CD4-positive, alpha-beta T cell treated with Interleukin-1 beta for 1 hour (primary cell): ENCODE results near the gene CBL.
A peak's percentile ranks its signal among the peaks of the same experiment; 100 is the strongest.

Experiments used
- DNase-seq, 2 donors: peaks; one replicate each; pipeline ENCODE4 v3.0.0-alpha.2; 2020 to 2022

Gene CBL

GRCh38 chr11:119277660-119278059 lies 71.5 kb downstream of the CBL start:
- no peak for DNase-seq

- no peak for DNase-seq
These were observed 76.4 kb downstream of the CBL start for GRCh38 chr11:119282495-119282894.

- DNase-seq, result peak; percentile 20 to 75
These were observed 78.4 kb downstream of the CBL start for GRCh38 chr11:119284344-119285157.

GRCh38 chr11:119285431-119285830 lies 79.3 kb downstream of the CBL start:
- DNase-seq, result no peak

- DNase-seq, result no peak
These were observed 82.1 kb downstream of the CBL start for GRCh38 chr11:119288219-119288618.

- DNase-seq, result no peak
These were observed 84.9 kb downstream of the CBL start for GRCh38 chr11:119290894-119291497.

GRCh38 chr11:119293461-119293860 lies 87.3 kb downstream of the CBL start:
- DNase-seq, result no peak

GRCh38 chr11:119295178-119295577 lies 89.0 kb downstream of the CBL start:
- no peak for DNase-seq

GRCh38 chr11:119297938-119298337 lies 91.8 kb downstream of the CBL start:
- DNase-seq, result no peak

GRCh38 chr11:119298726-119299125 lies 92.6 kb downstream of the CBL start:
- no peak for DNase-seq

GRCh38 chr11:119299416-119299815 lies 93.3 kb downstream of the CBL start:
- DNase-seq, result no peak

GRCh38 chr11:119300198-119300964 lies 94.2 kb downstream of the CBL start:
- DNase-seq, result no peak

GRCh38 chr11:119303227-119303718 lies 97.1 kb downstream of the CBL start:
- no peak for DNase-seq

GRCh38 chr11:119305556-119306372 lies 99.6 kb downstream of the CBL start:
- no peak for DNase-seq

GRCh38 chr11:119306373-119306890 lies 100.3 kb downstream of the CBL start:
- peak; percentile 17 to 62 for DNase-seq

- no peak for DNase-seq
These were observed 101.1 kb downstream of the CBL start for GRCh38 chr11:119307219-119307618.

GRCh38 chr11:119307974-119308373 lies 101.8 kb downstream of the CBL start:
- DNase-seq, result no peak

- no peak for DNase-seq
These were observed 103.3 kb downstream of the CBL start for GRCh38 chr11:119309411-119309810.

GRCh38 chr11:119309953-119310681 lies 104.0 kb downstream of the CBL start:
- DNase-seq, result no peak

GRCh38 chr11:119310682-119311052 lies 104.5 kb downstream of the CBL start:
- no peak for DNase-seq

GRCh38 chr11:119314726-119315125 lies 108.6 kb downstream of the CBL start:
- no peak for DNase-seq
